ENCODE measurements around the gene FGR.

The FGR gene

GRCh38 chr1:27612718-27613117 lies 22.3 kb downstream of the FGR start:
- no peaks in the 10 kb centered on the region for H3K9me3 ChIP-seq (ENCODE audit: control insufficient read depth, insufficient read depth, low read length)
- H4K20me1 ChIP-seq (ENCODE audit: control insufficient read depth, insufficient read depth, low read depth, low read length): no peaks in the 10 kb centered on the region

GRCh38 chr1:27611450-27611849 lies 23.5 kb downstream of the FGR start:
- Histone ChIP-seq H3K36me3 (ENCODE audit: control insufficient read depth, low read length) (peaks cover 4% of the 10 kb centered on the region; the same call in 1 of the 2 replicates), H3K4me2 (ENCODE audit: low read length) (no peak overlapping the region), H3K4me1 (ENCODE audit: control insufficient read depth, low read length) (peaks cover 51% of the 10 kb centered on the region), H3K79me2 (ENCODE audit: control insufficient read depth, low read length) (no peaks in the 10 kb centered on the region), H3K27ac (ENCODE audit: low read depth, low read length) (no peak overlapping the region), H3F3A (ENCODE audit: control insufficient read depth, insufficient read depth) (peaks cover 8% of the 10 kb centered on the region), H3K4me3 (ENCODE audit: low read length) (no peak overlapping the region), H3K9me3 (ENCODE audit: control insufficient read depth, insufficient read depth, low read length) (no peaks in the 10 kb centered on the region), H3K9me2 (replicated peaks; ENCODE audit: control insufficient read depth, low read length) (no peaks in the 10 kb centered on the region), H4K20me1 (ENCODE audit: control insufficient read depth, insufficient read depth, low read depth, low read length) (no peaks in the 10 kb centered on the region), H3K27me3 (ENCODE audit: control insufficient read depth, low read length) (no peaks in the 10 kb centered on the region)
- TF ChIP-seq CTCF (IDR thresholded peaks at IDR 0.05; ENCODE audit: low read depth, low read length, poor library complexity, severe bottlenecking) (no peak), EZH2phosphoT487 (IDR thresholded peaks at IDR 0.05; ENCODE audit: borderline replicate concordance, low read length) (no peak)

More at GRCh38 chr1:27612718-27613117, 22.3 kb downstream of the FGR start:
- Histone ChIP-seq H3F3A (ENCODE audit: control insufficient read depth, insufficient read depth) (peaks cover 8% of the 10 kb centered on the region), H3K27ac (ENCODE audit: low read depth, low read length) (no peak overlapping the region), H3K36me3 (ENCODE audit: control insufficient read depth, low read length) (peaks cover 4% of the 10 kb centered on the region; the same call in 1 of the 2 replicates), H3K4me3 (ENCODE audit: low read length) (no peak overlapping the region), H3K4me2 (ENCODE audit: low read length) (no peak overlapping the region), H3K27me3 (ENCODE audit: control insufficient read depth, low read length) (no peaks in the 10 kb centered on the region), H3K9me2 (replicated peaks; ENCODE audit: control insufficient read depth, low read length) (no peaks in the 10 kb centered on the region), H3K4me1 (ENCODE audit: control insufficient read depth, low read length) (peaks cover 42% of the 10 kb centered on the region), H3K79me2 (ENCODE audit: control insufficient read depth, low read length) (no peaks in the 10 kb centered on the region)
- no peak for TF ChIP-seq CTCF (IDR thresholded peaks at IDR 0.05; ENCODE audit: low read depth, low read length, poor library complexity, severe bottlenecking)
- no peak for TF ChIP-seq EZH2phosphoT487 (IDR thresholded peaks at IDR 0.05; ENCODE audit: borderline replicate concordance, low read length)

- peak overlapping the region; percentile 41 for H3K4me3 ChIP-seq (ENCODE audit: low read length)
- H3K9me2 ChIP-seq (replicated peaks; ENCODE audit: control insufficient read depth, low read length): no peaks in the 10 kb centered on the region
- H3K27ac ChIP-seq (ENCODE audit: low read depth, low read length): peak overlapping the region; percentile 86
- no peaks in the 10 kb centered on the region for H3K9me3 ChIP-seq (ENCODE audit: control insufficient read depth, insufficient read depth, low read length)
- H4K20me1 ChIP-seq (ENCODE audit: control insufficient read depth, insufficient read depth, low read depth, low read length): no peaks in the 10 kb centered on the region
- H3K27me3 ChIP-seq (ENCODE audit: control insufficient read depth, low read length): no peaks in the 10 kb centered on the region
- peaks cover 59% of the 10 kb centered on the region for H3K4me1 ChIP-seq (ENCODE audit: control insufficient read depth, low read length)
- peaks cover 14% of the 10 kb centered on the region for H3F3A ChIP-seq (ENCODE audit: control insufficient read depth, insufficient read depth)
- H3K4me2 ChIP-seq (ENCODE audit: low read length): peak overlapping the region; percentile 70
- no peaks in the 10 kb centered on the region for H3K79me2 ChIP-seq (ENCODE audit: control insufficient read depth, low read length)
- peaks cover 4% of the 10 kb centered on the region; the same call in 1 of the 2 replicates for H3K36me3 ChIP-seq (ENCODE audit: control insufficient read depth, low read length)
- TF ChIP-seq EZH2phosphoT487 (IDR thresholded peaks at IDR 0.05; ENCODE audit: borderline replicate concordance, low read length) (no peak), CTCF (IDR thresholded peaks at IDR 0.05; ENCODE audit: low read depth, low read length, poor library complexity, severe bottlenecking) (no peak)
Observed at GRCh38 chr1:27609618-27610240, 25.3 kb downstream of the FGR start.

Data from DOHH2 (cell line).